ENCODE measurements around the gene TRAPPC8.

- no peak for TF ChIP-seq ZBTB33 (IDR thresholded peaks at IDR 0.05; ENCODE audit: extremely low read depth, insufficient replicate concordance, low read length)
- no peak for TF ChIP-seq CTCF (IDR thresholded peaks at IDR 0.05 in 2 of 3, conservative IDR thresholded peaks at IDR 0.05 in 1 of 3; ENCODE audit: borderline replicate concordance in 1 of 3, insufficient read depth in 1 of 3, low read depth in 2 of 3, low read length in 2 of 3)
- no peak for TF ChIP-seq JUND (IDR thresholded peaks at IDR 0.05)
- TF ChIP-seq SRF (IDR thresholded peaks at IDR 0.05; ENCODE audit: low read depth), result no peak
- no peak for TF ChIP-seq EZH2phosphoT487 (IDR thresholded peaks at IDR 0.05; ENCODE audit: borderline replicate concordance)
- TF ChIP-seq MAX (IDR thresholded peaks at IDR 0.05), result no peak
- TF ChIP-seq POLR2A (IDR thresholded peaks at IDR 0.05; ENCODE audit: borderline replicate concordance, extremely low read depth, insufficient read depth, insufficient read length), result no peak
- no peak for TF ChIP-seq YY1 (IDR thresholded peaks at IDR 0.05; ENCODE audit: extremely low read depth, insufficient replicate concordance, low read depth, low read length)
- no peak for TF ChIP-seq EZH2 (IDR thresholded peaks at IDR 0.05)
- no peak for TF ChIP-seq FOSL1 (IDR thresholded peaks at IDR 0.05; ENCODE audit: low read depth)
Observed at GRCh38 chr18:31877900-31878299, 65.0 kb downstream of the TRAPPC8 start.
